Measurements from ENCODE around the gene SPINK2.
A peak's percentile ranks its signal among the peaks of the same experiment; 100 is the strongest.

SPINK2 gene, protein sequence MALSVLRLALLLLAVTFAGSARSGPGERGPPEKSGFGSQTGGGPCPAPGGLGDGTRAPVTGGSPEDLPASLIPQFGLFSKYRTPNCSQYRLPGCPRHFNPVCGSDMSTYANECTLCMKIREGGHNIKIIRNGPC

DNA sequence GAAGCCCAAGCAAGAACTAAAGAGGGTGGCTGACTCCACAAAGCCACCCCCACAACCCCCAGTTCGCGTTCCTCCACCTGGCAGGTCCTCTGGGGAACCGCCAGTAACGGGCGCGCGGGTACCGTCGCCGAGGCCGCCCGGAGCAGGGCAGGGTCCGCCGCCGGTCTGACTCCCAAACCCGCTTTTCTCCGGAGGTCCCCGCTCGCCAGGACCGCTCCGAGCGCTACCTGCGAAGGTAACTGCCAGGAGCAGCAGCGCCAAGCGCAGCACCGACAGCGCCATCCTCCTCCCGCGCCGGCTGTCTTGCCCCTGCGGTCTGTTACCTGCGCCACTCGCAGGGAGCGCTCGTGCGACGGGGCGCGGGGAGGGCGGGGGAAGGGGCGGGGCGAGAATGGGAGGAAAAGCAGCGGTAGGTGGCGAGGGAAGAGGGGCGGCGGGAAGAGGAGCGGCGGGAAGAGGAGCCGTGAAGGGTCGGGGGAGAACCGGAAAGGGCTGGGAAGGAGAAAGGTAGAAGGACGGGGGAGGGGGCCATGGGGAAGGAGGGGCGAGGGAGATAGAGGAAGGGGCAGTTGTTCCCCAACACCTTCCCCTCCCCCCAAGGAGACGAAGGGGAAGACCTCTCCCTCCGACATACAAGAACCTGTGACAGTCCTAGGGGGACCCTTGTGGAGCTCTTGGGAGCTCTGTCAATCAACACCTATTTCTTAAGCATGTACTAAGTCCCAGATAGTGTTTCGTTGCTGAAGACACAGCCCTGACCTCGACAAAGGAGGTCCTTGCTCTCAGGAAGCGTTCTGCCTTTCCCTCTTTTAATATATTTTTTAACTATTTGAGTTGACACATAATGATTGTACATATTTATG, at the start of gene SPINK2:
Gene SPINK2 (minus strand): TSS at position 321 of the 863 bp plus-strand sequence. CDS start 39 bp downstream, at position 282.
- TF ChIP-seq, protein P1, sequence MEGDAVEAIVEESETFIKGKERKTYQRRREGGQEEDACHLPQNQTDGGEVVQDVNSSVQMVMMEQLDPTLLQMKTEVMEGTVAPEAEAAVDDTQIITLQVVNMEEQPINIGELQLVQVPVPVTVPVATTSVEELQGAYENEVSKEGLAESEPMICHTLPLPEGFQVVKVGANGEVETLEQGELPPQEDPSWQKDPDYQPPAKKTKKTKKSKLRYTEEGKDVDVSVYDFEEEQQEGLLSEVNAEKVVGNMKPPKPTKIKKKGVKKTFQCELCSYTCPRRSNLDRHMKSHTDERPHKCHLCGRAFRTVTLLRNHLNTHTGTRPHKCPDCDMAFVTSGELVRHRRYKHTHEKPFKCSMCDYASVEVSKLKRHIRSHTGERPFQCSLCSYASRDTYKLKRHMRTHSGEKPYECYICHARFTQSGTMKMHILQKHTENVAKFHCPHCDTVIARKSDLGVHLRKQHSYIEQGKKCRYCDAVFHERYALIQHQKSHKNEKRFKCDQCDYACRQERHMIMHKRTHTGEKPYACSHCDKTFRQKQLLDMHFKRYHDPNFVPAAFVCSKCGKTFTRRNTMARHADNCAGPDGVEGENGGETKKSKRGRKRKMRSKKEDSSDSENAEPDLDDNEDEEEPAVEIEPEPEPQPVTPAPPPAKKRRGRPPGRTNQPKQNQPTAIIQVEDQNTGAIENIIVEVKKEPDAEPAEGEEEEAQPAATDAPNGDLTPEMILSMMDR (IDR thresholded peaks at IDR 0.05; ENCODE audit: borderline replicate concordance, insufficient read depth, low read depth, low read length), result 0 out of 2 replicates have a peak, but pooled peaks have one; percentile 32
- H3K4me3 ChIP-seq (ENCODE audit: low read depth, low read length), result no peak within 1 kb of the TSS

DNA sequence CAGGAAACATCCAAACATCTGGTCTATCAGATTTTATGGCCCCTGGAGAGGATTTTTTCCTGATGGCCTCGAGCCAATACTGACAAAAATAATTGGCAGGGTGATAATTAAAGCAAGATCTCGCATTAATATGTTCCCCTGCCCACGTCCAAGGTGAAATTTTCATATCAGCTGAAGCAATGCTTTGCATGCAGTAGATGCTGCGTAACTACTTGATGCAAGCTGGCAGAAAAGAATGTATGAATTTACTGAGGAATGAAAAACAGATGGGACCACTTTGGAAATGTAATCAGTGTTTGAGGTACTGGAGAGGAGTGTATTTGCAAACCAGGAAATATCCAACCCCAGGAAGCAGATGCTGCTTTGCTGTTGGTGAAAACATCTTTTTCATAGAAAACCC, 49.4 kb upstream of the SPINK2 start:
- TF ChIP-seq, protein P1 (IDR thresholded peaks at IDR 0.05; ENCODE audit: borderline replicate concordance, insufficient read depth, low read depth, low read length), result no peak
- H3K4me3 ChIP-seq (ENCODE audit: low read depth, low read length), result no peak overlapping the region

DNA sequence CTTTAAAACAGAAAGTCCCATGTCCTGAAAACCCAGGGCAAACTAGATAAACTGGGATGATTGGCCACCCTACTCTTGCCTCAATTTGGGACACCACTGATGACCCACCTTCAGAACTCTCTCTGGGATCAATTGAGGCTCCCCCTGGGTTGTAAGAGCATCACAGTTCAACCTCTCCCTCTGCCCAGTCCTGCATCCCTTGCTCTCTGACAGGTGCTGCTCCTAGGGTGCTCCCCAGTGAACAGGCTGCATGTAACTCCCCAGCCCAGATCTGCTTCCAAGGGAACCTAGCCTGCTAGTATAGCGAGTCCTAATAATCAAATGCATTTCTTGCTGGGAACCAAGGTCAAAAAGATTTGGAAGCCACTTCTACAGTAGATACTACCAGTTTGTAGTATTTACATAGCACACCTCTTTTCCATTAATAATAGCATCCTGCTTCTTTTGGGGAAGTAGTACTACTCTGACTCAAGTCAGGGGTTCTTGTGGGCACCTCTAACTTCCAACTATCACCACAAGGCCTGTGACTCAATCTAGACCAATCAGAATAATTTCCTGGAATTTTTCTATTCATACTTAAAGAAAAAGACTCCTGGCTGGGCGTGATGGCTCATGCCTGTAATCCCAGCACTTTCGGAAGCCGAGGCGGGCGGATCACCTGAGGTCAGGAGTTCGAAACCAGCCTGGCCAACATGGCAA, 42.1 kb upstream of the SPINK2 start:
- H3K4me3 ChIP-seq (ENCODE audit: low read depth, low read length), result no peak overlapping the region

DNA sequence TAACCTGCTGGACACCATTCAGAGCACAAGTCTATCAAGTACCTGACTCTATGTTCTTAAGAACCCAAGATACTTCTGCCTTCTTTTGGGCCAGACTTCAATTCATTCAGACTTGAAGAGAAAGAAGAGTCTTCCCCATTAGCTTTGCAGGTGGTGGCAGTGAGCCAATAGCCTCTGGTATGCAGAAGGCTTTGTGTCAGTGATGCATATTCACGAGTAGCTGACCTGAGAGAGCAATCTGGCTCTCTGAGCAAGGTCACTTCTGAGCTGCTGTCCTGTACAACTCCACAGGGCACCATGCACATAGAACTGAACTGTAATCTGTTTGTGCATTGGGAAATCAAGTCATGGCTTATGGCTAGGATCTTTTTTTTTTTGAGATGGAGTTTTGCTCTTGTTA, 39.9 kb upstream of the SPINK2 start:
- TF ChIP-seq, protein P1 (IDR thresholded peaks at IDR 0.05; ENCODE audit: borderline replicate concordance, insufficient read depth, low read depth, low read length), result no peak
- no peak overlapping the region for H3K4me3 ChIP-seq (ENCODE audit: low read depth, low read length)

More for the DNA sequence above, 42.1 kb upstream of the SPINK2 start:
- TF ChIP-seq, protein P1 (IDR thresholded peaks at IDR 0.05; ENCODE audit: borderline replicate concordance, insufficient read depth, low read depth, low read length), result no peak

DNA sequence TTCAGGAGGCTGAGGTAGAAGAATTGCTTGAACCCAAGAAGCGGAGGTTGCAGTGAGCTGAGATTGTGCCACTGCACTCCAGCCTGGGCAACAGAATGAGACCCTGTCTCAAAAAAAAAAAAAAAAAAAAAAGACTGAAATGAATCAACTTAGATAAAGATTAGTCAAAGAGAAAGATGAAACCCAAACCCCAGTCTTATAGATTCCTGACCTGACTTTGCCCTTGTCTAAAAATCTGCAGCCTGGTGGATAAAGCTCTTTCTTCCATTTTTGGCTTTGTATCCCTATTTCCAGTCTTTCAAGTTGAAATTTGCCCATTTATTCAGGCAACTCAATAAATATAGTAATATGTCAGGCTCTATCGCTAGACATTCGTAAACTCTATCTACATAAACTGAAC, 39.3 kb upstream of the SPINK2 start:
- TF ChIP-seq, protein P1 (IDR thresholded peaks at IDR 0.05; ENCODE audit: borderline replicate concordance, insufficient read depth, low read depth, low read length), result no peak

DNA sequence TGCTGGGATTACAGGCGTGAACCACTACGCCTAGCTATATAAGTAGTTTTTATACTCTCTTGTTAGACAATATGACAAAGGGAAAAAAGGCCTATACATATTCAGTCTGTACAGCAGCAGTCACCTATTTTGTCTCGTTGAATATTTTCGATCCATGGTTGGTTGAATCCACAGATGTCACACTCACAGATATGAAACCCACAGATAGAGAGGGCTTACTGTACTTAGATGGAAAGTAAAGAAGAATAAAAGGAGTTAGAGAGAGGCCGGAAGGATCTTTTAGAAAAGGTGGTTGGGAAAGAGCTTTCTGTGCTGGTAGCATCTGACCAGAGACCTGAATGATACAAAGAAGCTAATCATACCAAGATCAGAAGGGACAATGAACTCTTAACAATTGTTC, 38.3 kb upstream of the SPINK2 start:
- TF ChIP-seq, protein P1 (IDR thresholded peaks at IDR 0.05; ENCODE audit: borderline replicate concordance, insufficient read depth, low read depth, low read length), result no peak
- no peak overlapping the region for H3K4me3 ChIP-seq (ENCODE audit: low read depth, low read length)

More for the DNA sequence above, 39.3 kb upstream of the SPINK2 start:
- H3K4me3 ChIP-seq (ENCODE audit: low read depth, low read length), result no peak overlapping the region

Data from GM12875 (cell line).